Thymus (tissue), 11 donors: ENCODE results near the gene CSF2RB. TPM values are rescaled to one million over a fixed set of nuclear protein-coding genes. Genes with fewer than 3 reads are reported as not detected.

ENCODE experiments used
- DNase-seq, 9 donors: peaks; one replicate each; pipeline ENCODE4 v3.0.0-alpha.2; 2013; ENCODE audit warnings: low spot score in 9 of 9, low read depth in 6 of 9, missing footprints in 1 of 9
- H3K27ac ChIP-seq, 2 donors: one replicate each; pipeline ENCODE4 v1.5.1; 2013; ENCODE audit warnings: control low read depth in 1 of 2, low read depth in 1 of 2, low read length in 1 of 2, mild to moderate bottlenecking in 1 of 2, moderate library complexity in 1 of 2
- H3K27me3 ChIP-seq, 2 donors: one replicate each; pipeline ENCODE4 v1.5.1; 2013; ENCODE audit warnings: low read length in 1 of 2; ENCODE audit not compliant: control insufficient read depth in 2 of 2, insufficient read depth in 1 of 2
- H3K36me3 ChIP-seq, 2 donors: one replicate each; pipeline ENCODE4 v1.5.1; 2013; ENCODE audit warnings: low read length in 1 of 2, mild to moderate bottlenecking in 1 of 2, moderate library complexity in 1 of 2; ENCODE audit not compliant: control insufficient read depth in 2 of 2, insufficient read depth in 2 of 2
- H3K4me1 ChIP-seq, 2 donors: one replicate each; pipeline ENCODE4 v1.5.1; 2013; ENCODE audit warnings: low read length in 2 of 2; ENCODE audit not compliant: control insufficient read depth in 2 of 2, insufficient read depth in 2 of 2
- H3K4me3 ChIP-seq, 2 donors: one replicate each; pipeline ENCODE4 v1.5.1; 2013; ENCODE audit warnings: low read length in 2 of 2, control low read depth in 1 of 2, mild to moderate bottlenecking in 1 of 2
- H3K9me3 ChIP-seq, 2 donors: one replicate each; pipeline ENCODE4 v1.5.1; 2013; ENCODE audit warnings: low read length in 1 of 2, mild to moderate bottlenecking in 1 of 2; ENCODE audit not compliant: control insufficient read depth in 2 of 2, insufficient read depth in 1 of 2
- WGBS: extraction: QIAGEN DNeasy Blood & Tissue Kit; methylation state at CpG from one replicate; pipeline ENCODE4 v1.1.7; 2013; 5-methylcytosine and 5-hydroxymethylcytosine counted together
- polyA plus RNA-seq: library from polyadenylated mRNA; stranded (reverse); fragments of 200-250 nt; gene quantifications from one replicate; pipeline ENCODE4 v1.2.3, GENCODE V29; 2013
- total RNA-seq: library from RNA; stranded (reverse); fragments of 120-200 nt; gene quantifications from one replicate; pipeline ENCODE4 v1.2.4, GENCODE V29; 2013
- donor health status: healthy.

The CSF2RB gene
- total and polyA plus RNA-seq, 2 donors: 8.5 to 14.6 TPM

DNA sequence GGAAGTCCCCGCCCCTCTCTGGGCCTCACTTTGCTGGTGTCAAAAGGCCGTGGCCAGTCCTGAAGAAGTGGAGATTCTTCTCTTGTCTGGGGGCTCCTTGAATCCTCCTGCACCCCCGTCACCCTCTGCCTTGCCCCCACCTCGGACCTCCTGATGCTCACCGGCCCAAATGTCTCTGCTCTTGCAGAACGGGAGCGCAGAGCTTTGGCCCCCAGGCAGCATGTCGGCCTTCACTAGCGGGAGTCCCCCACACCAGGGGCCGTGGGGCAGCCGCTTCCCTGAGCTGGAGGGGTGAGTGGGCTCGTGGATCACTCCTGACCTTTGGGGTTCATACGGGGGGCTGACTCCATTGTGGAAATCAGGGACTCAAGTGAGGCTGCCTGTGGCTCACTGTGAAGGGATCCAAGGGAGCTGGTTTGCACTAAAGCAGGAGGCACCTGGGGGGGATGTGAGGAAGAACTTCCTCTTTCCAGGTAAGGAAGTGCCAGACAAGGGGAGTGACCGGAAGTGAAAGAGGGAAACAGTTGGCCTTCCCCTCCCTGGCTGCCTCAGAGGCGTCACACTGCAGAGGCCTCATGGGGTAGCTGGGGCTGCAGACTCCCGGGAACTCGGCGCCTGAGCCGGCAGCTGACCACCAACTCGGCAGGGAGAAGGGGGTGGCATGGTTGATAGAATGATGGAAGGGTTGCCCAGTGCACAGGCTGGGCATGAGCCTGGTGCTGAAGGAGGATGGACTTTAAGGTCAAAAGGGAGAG is 23.1 kb downstream of the CSF2RB start:
- H3K9me3 ChIP-seq: no peaks in the 10 kb centered on the region
- no peaks in the 10 kb centered on the region for H3K27me3 ChIP-seq
- DNase-seq: no peak
- no peak overlapping the region for H3K4me3 ChIP-seq
- H3K36me3 ChIP-seq: no peaks in the 10 kb centered on the region
- peaks cover 0 to 3% of the 10 kb centered on the region in 2 donors for H3K4me1 ChIP-seq
- no peak overlapping the region for H3K27ac ChIP-seq
- WGBS: 92% methylated on average over 20 of the region's 20 CpGs

DNA sequence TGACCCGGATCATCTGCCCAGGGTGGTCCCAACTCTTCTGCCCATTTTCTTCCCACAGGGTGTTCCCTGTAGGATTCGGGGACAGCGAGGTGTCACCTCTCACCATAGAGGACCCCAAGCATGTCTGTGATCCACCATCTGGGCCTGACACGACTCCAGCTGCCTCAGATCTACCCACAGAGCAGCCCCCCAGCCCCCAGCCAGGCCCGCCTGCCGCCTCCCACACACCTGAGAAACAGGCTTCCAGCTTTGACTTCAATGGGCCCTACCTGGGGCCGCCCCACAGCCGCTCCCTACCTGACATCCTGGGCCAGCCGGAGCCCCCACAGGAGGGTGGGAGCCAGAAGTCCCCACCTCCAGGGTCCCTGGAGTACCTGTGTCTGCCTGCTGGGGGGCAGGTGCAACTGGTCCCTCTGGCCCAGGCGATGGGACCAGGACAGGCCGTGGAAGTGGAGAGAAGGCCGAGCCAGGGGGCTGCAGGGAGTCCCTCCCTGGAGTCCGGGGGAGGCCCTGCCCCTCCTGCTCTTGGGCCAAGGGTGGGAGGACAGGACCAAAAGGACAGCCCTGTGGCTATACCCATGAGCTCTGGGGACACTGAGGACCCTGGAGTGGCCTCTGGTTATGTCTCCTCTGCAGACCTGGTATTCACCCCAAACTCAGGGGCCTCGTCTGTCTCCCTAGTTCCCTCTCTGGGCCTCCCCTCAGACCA is 24.0 kb downstream of the CSF2RB start:
- no peaks in the 10 kb centered on the region for H3K36me3 ChIP-seq
- no peaks in the 10 kb centered on the region for H3K27me3 ChIP-seq
- peaks cover 0 to 3% of the 10 kb centered on the region in 2 donors for H3K4me1 ChIP-seq
- no peak overlapping the region for H3K4me3 ChIP-seq
- no peaks in the 10 kb centered on the region for H3K9me3 ChIP-seq
- WGBS: 95% methylated on average over 14 of the region's 14 CpGs
- H3K27ac ChIP-seq: no peak overlapping the region
- DNase-seq: no peak

DNA sequence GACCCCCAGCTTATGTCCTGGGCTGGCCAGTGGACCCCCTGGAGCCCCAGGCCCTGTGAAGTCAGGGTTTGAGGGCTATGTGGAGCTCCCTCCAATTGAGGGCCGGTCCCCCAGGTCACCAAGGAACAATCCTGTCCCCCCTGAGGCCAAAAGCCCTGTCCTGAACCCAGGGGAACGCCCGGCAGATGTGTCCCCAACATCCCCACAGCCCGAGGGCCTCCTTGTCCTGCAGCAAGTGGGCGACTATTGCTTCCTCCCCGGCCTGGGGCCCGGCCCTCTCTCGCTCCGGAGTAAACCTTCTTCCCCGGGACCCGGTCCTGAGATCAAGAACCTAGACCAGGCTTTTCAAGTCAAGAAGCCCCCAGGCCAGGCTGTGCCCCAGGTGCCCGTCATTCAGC is 24.6 kb downstream of the CSF2RB start:
- Histone ChIP-seq H3K27ac (no peak overlapping the region), H3K9me3 (no peaks in the 10 kb centered on the region), H3K36me3 (no peaks in the 10 kb centered on the region), H3K4me3 (no peak overlapping the region), H3K4me1 (peaks cover 0 to 3% of the 10 kb centered on the region in 2 donors), H3K27me3 (no peaks in the 10 kb centered on the region)
- no peak for DNase-seq
- 99% methylated on average over 12 of the region's 12 CpGs for WGBS

DNA sequence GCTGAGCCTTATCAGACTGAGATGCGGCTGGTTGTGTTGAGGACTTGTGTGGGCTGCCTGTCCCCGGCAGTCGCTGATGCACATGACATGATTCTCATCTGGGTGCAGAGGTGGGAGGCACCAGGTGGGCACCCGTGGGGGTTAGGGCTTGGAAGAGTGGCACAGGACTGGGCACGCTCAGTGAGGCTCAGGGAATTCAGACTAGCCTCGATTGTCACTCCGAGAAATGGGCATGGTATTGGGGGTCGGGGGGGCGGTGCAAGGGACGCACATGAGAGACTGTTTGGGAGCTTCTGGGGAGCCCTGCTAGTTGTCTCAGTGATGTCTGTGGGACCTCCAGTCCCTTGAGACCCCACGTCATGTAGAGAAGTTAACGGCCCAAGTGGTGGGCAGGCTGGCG is 25.5 kb downstream of the CSF2RB start:
- H3K27ac ChIP-seq: no peak overlapping the region
- peaks cover 0 to 3% of the 10 kb centered on the region in 2 donors for H3K4me1 ChIP-seq
- H3K9me3 ChIP-seq: no peaks in the 10 kb centered on the region
- WGBS: 92% methylated on average over 13 of the region's 13 CpGs
- no peak overlapping the region for H3K4me3 ChIP-seq
- DNase-seq: no peak
- no peaks in the 10 kb centered on the region for H3K36me3 ChIP-seq
- H3K27me3 ChIP-seq: no peaks in the 10 kb centered on the region

DNA sequence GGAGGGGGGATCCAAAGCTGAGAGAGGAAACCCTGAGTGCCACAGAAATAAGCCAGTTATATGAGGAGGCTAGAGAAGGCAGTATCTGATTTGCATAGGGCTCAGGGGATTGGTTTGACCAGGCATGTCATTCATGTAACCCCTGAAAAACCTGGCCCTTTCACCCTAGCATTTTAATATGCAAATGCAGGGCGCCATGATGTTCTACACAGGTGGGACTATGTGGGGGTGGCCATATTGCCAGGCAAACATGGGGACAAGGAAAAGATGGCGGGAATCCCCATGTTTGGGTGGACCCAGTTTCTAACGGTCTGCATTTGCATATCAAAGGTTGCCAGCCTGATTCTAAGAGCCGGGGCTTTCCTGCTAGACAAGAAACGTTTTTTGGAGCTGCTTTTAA is 27.2 kb downstream of the CSF2RB start:
- Histone ChIP-seq H3K9me3 (no peaks in the 10 kb centered on the region), H3K36me3 (no peaks in the 10 kb centered on the region), H3K27ac (no peak overlapping the region), H3K27me3 (no peaks in the 10 kb centered on the region), H3K4me3 (no peak overlapping the region), H3K4me1 (peaks cover 0 to 3% of the 10 kb centered on the region in 2 donors)
- WGBS: 82% methylated on average over 5 of the region's 5 CpGs
- no peak for DNase-seq

DNA sequence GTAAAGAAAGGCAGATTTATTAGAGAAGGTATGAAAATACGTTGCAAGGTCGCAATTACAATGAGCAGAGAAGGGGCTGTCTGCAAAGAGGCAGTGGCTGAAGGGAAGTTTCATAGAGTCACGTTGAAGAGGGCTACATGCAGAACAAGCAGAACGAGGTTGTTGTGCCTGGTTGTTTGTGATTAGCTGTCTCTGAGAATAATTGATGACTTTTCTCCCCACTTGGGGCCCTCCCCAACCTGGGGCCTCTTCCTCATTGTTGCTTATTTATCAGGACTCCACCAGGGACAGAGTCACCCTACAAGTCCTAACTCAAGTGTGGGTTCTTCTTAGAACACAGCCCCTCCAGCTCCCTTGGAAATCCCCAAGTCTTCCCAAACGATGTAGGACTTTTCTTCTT is 29.1 kb downstream of the CSF2RB start:
- no peaks in the 10 kb centered on the region for H3K4me1 ChIP-seq
- WGBS: 60% methylated on average over 5 of the region's 5 CpGs
- H3K36me3 ChIP-seq: no peaks in the 10 kb centered on the region
- DNase-seq: no peak
- no peak overlapping the region for H3K4me3 ChIP-seq
- H3K27ac ChIP-seq: no peak overlapping the region
- no peaks in the 10 kb centered on the region for H3K9me3 ChIP-seq
- no peaks in the 10 kb centered on the region for H3K27me3 ChIP-seq

DNA sequence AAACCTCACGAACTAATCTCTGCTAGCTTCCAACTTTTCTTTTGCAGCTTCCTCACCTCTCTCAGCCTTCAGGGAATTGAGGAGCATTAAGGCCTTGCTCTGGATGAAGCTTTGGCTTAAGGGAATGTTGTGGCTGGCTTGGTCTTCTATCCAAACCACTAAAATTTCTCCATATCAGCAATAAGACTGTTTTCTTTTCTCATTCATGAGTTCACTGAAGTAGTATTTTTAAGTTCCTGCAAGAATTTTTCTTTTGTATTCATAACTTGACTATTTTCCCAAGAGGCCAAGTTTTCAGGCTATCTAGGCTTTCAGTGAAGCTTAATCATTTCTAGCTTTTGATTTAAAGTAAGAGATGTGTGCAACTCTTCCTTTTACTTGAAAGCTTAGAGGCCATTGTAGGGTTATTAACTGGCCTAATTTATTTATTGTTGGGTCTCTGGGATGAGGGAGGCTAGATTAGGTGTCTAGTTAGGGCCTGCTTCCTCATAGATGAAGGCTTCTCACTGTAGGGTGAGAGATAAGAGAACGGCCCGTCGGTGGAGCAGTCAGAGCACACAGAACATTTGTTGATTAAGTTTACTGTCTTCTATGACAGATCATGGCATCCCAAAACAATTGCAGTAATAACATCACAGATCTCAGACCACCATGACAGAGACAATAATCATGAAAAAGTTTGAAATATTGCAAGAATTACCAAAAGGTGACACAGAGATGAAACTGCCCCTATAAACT is 33.2 kb downstream of the CSF2RB start:
- H3K4me3 ChIP-seq: no peak overlapping the region
- H3K9me3 ChIP-seq: no peaks in the 10 kb centered on the region
- no peaks in the 10 kb centered on the region for H3K27me3 ChIP-seq
- H3K4me1 ChIP-seq: no peaks in the 10 kb centered on the region
- no peak for DNase-seq
- H3K27ac ChIP-seq: no peak overlapping the region
- no peaks in the 10 kb centered on the region for H3K36me3 ChIP-seq
- 65% methylated on average over 4 of the region's 4 CpGs for WGBS

DNA sequence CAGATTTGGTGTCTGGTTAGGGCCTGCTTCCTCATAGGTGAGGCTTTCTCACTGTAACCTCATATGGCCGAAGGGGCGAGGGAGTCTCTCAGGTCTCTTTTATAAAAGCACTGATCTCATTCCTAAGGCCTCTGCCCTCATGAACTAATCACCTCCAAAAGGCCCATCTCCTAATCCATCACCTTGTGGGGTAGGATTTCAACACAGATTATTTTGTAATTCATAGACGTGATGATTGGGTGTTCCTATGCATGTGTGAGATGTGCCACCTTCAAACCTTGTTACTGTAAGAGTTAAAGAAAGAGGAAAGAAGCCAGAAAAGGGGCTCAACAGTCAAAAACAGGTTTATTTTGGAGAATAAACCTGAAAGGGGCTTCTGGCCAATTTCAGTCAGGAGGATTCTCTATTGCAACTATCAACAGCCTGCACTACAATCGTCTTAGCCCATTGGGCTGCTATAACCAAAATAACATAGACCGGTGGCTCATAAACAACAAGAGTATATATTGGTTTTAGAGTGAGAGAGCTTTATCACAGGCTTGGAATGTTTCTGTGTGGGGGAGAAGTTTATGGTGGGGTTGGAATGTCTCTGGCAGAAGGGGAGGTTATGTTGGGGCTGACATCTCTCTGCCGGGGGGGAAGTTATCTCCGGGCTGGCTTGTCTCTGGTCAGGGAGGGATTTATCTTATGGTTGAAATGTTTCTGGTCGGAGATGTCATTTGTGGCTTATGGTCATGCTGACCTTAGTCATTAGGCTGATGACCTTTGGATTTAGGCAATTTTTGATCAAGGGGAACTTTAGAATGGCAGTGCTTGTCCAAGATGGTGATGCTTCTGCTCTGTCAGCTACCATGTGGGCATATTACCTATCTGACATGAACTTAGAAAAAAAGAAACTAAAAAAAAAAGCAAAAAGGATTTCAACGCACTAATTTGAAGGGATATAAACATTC is 35.1 kb downstream of the CSF2RB start:
- no peak for DNase-seq
- no peak overlapping the region for H3K4me3 ChIP-seq
- no peaks in the 10 kb centered on the region for H3K27me3 ChIP-seq
- no peaks in the 10 kb centered on the region for H3K4me1 ChIP-seq
- no peaks in the 10 kb centered on the region for H3K9me3 ChIP-seq
- H3K36me3 ChIP-seq: no peaks in the 10 kb centered on the region
- H3K27ac ChIP-seq: no peak overlapping the region
- 93% methylated on average over 9 of the region's 9 CpGs for WGBS
